ENCODE measurements around the gene GTF2A1L.

The GTF2A1L gene

DNA sequence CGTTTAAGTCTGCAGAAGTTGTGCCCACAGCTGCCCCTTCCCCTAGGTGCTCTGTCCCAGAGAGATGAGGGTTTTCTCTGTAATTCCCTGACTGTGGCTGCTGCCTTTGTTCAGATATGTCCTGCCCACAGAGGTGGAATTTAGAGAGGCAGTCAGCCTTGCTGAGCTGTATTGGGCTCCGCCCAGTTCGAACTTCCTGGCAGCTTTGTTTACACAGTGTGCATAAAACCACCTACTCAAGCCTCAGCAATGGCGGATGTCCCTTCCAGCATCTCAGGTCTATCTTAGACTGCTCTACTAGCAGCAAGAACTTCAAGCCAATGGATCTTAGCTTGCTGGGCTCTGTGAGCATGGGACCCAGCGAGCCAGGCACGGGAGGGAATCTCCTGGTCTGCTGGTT is 89.8 kb downstream of the GTF2A1L start:
- no peak for DNase-seq

DNA sequence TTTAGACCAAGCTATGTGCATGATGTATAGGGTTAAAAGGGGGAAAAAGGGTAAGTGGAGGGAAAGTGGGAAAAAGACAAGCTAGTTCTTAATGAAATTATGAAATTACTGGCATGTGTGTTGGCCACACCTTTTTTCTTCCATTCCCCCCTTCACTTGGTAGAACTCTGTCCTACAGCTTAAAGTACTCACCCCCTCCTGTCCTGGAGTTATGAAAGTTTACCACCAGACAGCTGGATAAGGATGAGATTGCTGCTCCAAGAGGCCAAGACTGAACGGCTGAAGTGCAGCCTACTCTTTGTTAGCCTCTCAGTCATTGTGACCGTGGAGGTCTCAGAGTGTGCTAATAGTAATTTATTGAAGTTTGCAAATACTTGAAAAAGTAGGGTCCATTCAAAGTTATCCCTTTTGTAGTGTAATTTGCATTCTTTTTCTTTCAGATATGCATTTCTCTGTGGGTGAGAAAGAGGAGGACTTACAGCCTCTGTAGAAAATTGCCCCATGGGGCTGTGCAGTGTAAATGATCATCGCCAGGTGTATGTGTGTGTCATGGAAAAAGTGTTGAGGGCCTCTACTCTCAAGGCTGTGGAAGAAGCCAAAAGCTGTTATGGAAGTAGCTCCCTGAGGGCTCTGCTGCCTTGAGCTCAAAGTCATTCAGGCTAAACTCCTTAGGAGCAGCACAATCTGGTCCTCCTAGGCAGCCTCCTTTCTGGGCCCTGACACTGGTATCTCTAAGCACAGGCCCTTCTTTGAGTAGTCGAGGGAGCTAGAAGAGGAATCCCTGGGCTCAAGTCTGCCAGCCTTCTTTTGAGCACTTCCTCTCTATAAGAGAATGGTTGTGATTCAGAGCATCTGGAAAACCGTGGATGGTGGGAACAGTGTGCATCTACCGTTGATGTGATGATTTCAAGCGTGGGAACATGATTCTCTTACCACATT is 91.7 kb downstream of the GTF2A1L start:
- no peak for DNase-seq

DNA sequence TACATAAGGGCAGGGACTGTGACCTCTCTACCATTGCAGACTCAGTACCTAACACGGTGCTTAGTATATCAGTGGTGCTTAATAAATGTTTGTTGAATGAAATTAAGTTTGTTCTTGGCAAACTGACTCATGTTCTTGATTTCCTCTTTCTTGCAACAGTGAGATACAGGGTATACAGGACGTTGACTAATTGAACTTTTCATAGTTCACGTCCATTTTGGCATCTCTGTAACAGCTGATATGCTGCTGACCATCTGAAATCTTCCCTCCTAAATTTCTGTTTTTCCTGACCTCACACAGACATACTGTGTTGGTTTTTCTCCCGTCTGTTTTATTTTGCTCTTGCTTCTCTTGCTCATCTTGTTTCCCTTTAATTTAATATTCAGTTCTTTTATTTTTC is 93.7 kb downstream of the GTF2A1L start:
- no peak for DNase-seq

DNA sequence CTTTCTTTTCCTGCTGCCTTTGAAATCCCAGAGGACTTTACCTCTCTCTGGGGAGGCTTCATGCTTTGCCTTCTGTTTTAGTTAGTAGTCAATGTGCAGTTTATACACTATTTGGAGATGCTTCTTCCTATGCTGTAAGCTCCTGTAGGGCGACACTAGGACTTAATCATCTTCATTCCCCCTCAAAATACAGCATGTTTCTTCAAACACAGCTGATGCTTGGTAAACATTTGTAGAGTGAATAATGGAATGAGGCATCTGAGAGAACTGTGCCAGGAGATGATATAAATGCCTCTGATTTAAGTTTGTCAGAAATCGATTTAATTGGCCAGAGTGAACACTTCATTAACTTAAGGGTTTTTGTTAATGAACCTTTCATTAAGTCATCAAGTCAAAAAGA is 94.5 kb downstream of the GTF2A1L start:
- DNase-seq, result no peak

DNA sequence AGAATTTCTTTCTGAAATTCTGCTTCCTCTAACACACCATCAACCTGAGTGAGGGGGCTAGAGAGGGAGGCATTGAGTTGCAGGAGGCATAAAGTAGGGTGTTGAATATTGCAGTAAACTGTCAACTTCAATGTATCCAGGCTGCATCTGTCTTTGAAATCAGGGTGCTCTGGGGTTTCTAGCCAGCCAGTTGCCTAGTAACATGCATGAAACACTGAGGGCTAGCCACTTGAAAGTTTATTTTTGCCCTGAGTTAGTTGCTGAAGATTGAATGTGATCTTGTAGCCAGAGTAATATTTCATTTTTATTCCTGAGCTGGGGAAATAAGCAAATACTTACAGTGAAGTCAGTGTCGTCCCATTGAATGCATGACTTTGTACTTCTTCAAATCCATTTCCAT is 96.0 kb downstream of the GTF2A1L start:
- no peak for DNase-seq

DNA sequence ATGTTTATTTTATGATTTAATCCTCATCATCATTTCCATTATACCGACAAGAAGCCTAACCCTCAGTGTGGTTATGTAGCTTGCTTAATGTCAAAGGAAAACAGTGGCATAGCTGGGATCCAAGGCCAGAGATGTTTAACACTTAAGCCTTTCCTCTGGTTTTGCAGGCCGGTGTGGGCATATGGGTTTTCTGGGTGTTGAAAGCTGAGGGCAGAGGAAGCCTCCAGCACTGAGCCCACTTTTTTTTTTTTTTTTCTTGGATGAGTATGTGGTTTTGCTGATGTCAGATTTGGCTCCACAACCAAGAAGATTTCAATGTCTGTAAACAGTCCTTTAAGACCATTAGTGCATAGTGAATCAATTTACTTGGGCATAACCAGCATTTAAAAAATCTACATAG is 96.6 kb downstream of the GTF2A1L start:
- DNase-seq, result no peak

DNA sequence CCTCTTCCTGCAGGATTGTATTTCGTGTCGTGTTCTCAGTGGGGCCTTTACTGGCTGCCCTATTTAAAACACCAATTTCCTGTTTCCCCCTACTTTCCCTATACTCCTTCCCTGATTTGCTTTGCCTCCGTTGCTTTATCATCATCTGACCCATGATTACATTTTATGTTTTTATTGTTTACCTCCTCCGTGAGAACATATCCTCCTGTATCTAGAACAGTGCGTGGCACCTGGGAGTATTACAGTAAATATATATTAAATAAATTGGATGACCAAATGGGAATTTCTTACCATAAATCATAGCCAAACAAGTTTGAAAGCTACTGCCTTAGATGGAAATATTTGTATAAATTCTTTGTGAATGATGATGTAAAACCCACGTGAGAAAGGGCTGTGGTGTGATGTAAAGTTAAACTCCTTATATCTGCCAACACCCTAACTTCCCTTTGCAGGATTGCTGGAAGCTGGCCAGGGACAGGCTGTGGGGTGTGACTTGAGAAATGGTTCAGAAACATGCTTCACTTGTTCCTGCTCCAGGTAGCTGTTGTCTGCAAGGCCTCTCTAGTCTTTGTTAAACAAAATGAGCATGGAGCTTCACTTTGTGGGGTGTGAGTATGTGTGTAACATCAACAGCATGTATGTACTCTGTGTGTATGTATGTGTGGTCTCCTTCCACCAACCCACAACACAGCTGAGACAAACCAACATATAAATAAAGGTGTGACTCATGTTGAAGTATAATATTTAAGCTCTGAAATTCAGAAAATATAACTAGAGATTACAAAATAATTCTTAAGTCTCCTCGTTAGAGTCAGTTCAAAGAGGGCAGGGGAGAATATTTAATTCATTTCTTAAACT is 97.6 kb downstream of the GTF2A1L start:
- DNase-seq, result no peak

DNA sequence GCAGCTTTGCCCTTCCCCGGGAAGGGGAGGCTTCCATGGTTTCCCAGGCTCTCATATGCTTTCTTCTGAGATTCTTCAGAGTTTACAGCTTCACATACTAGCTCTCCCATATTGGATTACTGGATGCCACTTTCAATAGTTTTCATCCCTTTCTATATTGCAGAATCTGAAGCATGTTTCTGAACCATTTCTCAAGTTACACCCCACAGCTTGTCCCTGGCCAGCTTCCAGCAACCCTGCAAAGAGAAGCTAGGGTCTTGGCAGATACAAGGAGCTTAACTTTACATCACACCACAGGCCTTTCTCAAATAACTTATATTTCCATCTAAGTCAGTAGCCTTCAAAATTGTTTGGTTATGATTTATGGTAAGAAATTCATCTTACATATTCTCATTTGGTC is 98.3 kb downstream of the GTF2A1L start:
- DNase-seq, result no peak

DNA sequence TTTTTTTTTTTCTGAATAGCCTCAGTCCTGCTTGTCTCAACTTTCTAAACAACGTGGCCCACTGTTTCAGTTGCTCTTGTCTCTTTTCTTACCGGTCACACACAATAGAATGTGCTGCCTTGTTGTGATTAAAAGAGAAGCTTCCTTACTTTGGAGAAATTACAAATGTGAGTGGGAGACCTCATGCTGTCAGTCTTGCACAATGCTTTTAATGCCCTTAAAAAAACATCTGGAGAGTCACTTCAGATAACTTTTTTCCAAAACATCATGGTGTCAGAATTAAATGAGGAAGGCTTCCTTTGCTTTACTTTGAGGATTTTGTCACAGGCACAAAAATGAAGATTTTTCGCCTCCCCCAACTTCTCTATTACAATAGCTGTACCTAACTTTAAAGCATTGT is 100.2 kb downstream of the GTF2A1L start:
- no peak for DNase-seq

DNA sequence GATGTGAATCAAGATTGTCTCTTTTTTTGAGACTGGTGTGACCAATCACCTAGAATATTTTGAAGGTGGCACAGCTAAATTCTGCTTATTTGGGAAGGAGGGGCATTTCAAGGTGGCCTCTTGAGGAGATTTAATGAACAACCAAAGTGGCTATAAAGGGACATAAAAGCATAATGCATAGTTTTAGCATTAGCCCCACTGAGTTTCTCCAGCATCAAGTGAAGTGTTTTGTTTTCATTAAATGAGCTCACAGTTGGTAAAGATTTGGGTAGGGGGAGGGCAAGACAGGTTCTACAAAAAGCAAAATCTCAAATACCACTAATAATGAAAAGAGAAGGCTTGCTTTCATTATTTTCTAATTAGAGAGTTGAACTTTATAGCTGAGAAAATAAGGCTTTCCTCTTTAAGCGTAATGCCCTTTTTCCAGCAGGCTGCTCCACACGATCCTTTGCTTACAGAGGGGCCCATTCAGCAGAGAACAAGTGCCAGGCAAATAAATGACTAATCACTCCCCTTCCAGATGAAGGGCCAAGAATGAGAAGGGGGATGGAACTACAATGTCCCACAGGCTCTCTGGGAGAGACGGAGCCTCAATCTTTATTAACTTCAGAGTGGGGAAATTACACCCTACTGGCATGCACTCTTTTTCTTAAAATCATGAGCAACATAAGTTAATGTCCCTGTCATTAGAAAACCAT is 102.0 kb downstream of the GTF2A1L start:
- DNase-seq, result peak; percentile 34

DNA sequence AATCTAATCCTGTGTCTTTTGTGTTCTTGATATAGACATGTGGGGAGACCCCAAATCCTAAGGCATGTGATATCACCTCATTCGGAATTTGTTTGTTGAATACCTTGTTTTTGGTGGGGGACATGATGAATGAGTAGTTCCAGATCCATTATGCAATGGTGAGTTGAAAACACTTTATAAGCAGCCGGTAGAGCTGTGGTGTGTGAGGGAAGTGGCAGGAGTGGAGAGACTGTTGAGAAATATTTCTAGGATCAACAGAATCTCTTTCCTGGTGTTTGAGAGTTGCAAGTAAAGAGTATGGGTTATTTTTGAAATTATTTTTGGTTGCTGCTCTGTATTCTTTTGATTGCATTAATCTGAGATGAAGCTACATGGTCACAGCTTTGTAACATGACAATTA is 103.5 kb downstream of the GTF2A1L start:
- no peak for DNase-seq

DNA sequence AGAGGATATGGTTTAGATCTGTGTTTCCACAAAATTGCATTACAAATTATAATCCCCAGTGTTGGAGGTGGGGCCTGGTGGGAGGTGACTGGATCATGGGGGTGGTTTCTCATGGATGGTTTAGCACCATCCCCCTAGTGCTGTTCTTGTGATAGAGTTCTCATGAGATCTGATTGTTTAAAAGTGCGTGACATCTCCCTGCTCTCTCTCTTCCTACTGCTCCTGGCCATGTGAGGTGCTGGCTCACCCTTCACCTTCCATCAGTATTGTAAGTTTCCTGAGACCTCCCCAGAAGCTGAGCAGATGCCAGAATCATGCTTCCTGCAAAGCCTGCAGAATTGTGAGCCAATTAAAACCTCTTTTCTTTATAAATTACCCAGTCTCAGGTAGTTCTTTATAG is 104.7 kb downstream of the GTF2A1L start:
- DNase-seq, result no peak

DNA sequence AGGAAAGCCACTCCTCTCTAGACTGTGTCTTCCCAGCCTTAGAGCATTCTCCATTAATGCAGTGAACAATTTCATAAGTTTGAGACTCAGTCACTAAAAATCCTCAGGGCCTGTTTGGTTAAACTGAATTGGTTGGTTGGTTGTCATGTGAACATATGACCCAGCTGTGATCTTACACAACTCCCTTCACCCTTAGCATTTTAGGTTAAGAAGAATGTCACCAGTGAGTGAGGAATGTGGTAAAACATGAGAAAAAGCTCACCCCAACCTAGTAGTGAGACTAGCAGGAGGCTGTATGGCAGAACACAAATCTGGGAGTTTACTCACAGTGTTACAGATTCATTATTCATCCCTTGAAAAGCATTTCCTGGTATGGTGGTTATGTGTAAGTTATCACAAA is 105.5 kb downstream of the GTF2A1L start:
- no peak for DNase-seq

DNA sequence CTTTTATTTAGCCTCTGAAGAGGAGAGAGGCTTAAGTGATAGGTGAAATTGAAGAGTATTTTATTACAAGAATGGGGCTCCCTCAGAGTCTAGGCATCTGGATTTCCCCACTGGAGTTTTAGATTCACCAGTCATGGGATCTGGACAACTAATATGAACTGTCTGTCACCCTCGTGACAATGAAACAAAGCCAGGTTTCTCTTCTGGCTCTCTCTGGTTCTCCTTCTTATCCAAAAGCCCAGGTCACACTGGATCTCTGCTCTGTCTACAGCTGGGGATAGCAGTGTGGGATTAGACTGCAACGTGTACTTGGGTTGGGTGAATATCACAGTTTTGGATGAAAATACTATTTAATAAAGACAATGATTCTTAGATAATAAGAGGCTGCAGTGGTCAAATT is 106.6 kb downstream of the GTF2A1L start:
- DNase-seq, result no peak

DNA sequence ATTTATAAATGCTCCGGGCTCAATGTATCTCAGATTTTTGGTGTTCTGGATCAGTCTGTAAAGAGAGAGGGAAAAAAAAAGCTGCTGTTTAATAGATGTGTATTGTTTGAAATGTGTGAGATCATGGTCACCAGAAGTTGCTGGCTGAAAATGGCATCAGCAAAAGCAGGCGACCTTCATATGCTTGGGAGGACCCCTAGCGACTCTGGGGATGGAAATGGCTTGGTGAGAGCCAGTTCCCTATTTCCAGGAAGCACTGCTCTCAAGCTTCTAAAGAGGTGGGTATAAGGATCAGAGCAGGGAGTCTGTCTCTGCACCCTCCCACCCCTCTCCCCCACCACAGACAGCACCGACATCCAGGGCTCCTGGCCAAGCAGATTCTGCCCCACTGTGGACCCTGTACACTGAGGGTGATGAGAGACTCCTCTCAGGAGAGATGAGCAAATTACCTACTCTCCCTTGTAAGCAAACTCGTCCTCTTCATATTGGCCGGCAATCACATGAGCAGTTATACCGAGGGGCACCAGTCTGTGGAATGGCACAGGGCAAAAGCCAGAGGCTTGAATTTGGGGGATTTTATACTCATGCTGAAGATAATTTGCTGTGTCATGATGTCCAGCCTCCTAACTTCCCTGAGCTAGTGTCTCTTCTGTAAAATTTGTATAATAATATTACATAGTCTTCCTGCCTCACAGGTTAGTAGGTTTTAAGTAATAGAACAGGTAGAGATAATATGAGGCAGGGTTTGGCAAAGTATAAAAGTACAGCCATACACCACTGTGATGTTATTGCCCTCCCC is 108.2 kb downstream of the GTF2A1L start:
- no peak for DNase-seq

DNA sequence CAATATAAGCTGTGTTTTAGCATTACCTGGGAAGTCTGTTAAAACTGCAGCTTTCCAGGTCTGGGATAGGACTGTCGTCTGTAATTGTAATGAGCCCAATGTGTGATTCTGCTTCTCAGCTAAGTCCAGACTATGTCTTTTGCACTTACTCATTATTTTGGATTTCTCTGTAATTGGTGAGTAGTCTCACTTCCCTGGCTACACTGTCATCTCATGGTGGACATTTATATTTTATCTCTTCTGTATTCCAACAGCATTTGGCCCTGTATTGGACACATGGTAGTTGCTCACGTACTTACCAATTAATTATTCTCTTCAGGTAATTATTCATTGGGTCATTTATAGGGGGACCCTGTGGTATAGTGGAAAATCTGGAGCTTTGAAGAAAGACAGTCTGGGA is 109.9 kb downstream of the GTF2A1L start:
- no peak for DNase-seq

DNA sequence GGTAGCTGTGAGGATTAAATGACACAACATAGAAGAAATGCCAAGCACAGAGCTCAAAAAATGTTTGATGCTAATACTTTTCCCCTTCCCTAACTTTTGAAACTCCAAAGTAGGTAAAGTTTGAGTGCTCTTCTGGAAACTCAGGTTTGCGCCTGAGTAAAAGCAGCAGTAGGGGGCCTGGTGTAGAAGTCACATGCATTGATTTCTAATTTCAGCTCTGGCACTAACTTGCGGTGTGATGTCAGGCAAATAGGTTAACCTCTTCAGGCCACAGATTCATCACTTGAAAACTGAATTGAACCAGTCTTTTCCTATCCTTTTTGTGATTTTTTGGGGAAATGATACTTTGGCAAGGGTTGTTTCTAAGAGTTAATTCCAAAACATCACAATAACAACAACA is 110.6 kb downstream of the GTF2A1L start:
- DNase-seq, result no peak

DNA sequence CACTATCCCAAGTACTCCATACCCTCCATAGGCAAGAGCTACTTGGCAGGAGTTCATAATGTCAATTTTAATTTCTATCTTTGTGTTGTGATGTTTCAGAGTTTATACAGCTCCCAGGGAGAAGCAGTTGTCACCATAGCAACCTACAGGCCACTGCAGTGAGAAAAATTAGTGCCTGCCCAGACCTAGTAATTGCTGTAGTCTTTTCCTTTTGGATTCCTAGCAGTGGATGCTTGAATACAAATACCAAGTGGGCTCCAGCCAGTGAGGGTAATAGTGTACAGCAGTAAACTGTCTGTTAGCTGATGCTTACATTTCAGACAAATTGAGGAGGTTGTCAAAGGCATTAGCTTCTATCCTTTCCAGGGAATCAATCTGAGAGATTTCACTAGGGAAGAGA is 111.2 kb downstream of the GTF2A1L start:
- no peak for DNase-seq
